ENCODE results near the gene RTL1.

GRCh38 chr14:100909439-100909838 lies 5.9 kb upstream of the RTL1 start:
- TF ChIP-seq EZH2phosphoT487 (IDR thresholded peaks at IDR 0.05; ENCODE audit: low read length): no peak
- TF ChIP-seq, protein P1, sequence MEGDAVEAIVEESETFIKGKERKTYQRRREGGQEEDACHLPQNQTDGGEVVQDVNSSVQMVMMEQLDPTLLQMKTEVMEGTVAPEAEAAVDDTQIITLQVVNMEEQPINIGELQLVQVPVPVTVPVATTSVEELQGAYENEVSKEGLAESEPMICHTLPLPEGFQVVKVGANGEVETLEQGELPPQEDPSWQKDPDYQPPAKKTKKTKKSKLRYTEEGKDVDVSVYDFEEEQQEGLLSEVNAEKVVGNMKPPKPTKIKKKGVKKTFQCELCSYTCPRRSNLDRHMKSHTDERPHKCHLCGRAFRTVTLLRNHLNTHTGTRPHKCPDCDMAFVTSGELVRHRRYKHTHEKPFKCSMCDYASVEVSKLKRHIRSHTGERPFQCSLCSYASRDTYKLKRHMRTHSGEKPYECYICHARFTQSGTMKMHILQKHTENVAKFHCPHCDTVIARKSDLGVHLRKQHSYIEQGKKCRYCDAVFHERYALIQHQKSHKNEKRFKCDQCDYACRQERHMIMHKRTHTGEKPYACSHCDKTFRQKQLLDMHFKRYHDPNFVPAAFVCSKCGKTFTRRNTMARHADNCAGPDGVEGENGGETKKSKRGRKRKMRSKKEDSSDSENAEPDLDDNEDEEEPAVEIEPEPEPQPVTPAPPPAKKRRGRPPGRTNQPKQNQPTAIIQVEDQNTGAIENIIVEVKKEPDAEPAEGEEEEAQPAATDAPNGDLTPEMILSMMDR (IDR thresholded peaks at IDR 0.05; ENCODE audit: low read length): no peak
